SH-SY5Y (cell line): ENCODE results near the gene PRDM10.

Experiments
- GATA2 ChIP-seq: IDR thresholded peaks from 2 replicates; pipeline ENCODE4 v1.6.1; 2011; ENCODE audit warnings: mild to moderate bottlenecking, low read depth, low read length
- GATA3 ChIP-seq: IDR thresholded peaks from 2 replicates; pipeline ENCODE4 v1.6.1; 2011; ENCODE audit warnings: low read depth, mild to moderate bottlenecking, low read length, moderate library complexity

The PRDM10 gene

DNA sequence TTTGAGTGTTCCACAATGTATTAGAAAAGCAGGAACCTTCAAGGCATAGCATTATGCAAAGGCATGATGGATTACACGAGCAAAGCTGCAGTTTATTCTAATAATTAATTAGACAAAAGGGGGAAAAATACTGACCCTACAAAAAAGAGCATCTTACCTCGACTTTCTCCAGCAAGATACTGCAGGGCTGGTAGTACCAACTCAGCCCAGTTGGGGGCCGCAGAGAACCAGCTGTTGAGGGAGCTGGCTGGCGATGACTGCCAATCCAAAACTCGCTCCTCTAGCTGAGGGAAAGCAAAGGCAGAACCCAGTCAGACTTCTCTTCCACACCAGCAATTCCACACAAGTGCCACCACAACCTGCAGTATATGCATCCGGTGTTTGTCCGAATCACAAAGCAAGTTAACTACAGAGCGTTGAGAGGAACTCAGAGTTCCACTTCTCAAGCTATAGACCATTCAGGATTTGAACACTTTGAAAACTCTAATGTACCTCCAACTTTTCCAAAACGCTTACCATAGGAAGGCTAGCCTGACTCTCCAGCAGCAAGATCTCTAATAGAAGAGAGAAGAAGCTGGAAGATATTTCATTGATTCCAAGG is 121.0 kb downstream of the PRDM10 start:
- TF ChIP-seq GATA3: no peak
- no peak for TF ChIP-seq GATA2

DNA sequence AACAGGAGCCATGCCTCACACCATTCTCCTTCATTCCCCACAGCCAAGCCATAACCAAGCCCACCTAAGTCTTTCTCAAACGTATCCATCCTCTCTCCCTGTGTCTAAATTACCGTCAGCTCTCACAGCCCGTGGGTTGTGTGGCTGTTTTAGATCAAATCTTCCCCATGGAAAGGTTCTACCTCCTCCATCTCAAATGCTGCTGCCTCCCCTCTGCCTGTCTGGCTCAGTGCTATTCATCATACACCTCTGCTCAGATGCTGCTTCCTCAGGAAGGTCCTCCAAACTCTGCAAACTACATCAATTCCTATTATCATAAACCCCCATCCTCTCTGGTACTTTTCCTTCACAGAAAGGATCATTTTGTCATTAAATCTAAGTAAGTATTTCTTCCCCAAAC is 122.3 kb downstream of the PRDM10 start:
- TF ChIP-seq GATA2 (no peak), GATA3 (no peak)

DNA sequence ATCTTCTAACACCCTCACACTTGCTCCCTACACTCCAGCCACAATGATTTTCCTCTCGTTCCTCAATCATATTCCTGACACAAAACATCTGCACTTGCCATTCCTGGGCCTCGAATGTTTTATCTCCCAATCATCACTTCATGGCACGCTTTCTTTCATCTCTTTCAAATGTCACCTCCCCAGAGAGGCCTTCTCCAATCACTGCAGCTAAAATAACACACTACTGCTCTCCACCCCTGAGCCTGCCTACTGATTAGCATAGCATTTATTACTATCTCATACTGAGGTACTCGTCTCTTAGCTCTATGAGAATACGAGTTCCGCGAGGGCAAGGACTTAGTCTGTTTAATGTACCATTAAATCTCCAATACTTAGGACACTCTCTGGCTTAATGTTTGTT is 130.7 kb downstream of the PRDM10 start:
- TF ChIP-seq GATA3 (no peak), GATA2 (no peak)

DNA sequence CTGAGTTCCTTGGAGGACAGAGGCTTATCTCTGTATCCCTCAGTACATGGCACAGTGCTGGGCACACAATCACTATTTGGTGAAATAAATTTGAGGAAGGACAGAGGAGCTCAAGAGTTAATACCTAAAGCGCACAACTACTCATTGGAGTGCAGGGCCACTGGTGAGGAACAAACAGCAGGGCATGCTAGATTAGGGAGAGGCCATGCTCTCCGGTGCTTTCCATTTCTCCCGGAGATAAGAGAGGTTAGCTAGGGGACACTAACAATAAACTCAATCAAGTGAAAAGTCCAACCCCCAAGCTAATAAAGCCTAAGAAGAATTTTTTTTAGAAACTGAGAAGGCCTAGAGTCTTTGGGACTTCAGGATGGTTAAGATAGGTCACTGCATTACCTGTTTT is 136.3 kb downstream of the PRDM10 start:
- TF ChIP-seq GATA3: no peak
- TF ChIP-seq GATA2: no peak

DNA sequence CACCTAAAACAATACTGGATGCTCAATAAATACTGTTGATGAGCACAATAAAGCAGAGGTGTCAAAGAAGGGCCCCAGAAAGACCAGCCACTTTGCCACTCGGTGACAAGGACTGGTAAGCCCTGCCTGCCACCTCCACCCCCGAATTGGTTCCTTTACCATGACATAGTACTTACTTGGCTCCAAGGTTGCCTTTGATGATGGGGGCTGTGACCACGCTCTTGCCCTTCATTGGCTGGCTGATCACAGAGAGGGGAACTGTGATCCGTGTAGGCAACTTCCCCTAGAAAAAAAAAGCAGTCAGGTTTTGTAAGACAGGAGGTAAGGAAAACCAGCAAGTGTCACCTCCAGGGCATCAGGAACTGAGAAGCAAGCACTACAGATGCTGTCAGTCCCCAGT is 136.9 kb downstream of the PRDM10 start:
- TF ChIP-seq GATA3 (no peak), GATA2 (no peak)

DNA sequence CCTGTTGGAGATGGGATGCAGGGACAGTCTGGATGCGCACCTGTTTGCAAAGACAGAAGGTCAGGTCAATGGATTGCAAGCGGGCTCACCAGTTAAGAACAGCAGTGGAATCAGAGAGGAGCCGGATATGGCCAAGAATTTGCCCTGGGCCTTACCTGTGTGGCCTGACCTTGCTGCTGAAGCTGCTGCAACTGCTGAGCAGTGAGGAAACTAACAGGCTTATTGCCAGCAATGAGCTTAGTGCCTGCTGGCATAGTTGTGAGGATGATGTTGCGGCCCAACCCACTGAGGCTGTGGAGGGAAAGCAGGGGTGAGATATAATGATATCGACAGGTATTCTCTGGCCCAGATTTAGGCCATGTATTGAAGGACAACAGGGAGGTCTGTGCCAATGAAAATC is 137.8 kb downstream of the PRDM10 start:
- TF ChIP-seq GATA3 (no peak), GATA2 (no peak)

DNA sequence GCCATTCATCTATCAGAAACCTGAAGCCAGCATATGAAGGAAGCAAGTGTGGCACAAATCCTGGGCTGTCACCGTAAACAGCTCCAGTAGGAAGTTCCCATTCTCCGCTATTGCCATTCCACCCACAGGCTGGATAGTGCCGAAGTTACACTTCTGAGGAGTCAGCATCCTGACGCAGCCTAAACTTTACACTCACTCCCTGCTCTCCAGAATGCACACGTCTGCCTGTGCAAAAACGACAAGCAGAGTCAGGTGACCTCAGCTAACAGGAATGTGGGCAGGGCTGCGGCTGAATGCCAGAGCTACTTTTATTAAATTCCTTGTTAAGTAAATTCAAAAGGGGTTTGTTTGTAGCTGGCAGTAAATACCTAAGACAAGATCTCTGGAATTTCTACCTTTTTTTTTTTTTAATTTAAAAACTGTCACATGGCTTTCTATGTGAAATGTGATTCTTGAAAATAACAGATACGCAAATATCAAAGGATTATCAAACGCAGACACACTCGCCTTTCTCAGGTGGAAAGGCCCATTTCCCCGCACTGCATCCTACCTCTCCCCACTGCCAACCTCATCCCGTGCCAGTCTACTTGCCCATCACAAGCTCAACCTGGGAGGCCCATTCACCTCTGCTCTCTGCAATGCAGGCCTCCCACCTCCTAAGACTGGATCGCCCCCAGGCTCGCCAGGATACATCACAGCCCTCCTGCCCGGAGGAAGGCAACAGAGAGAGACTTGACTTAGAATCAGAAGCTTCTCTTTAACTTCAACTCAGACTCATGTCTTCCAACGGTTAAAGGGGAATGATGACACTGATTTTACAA is 140.7 kb downstream of the PRDM10 start:
- TF ChIP-seq GATA3: no peak
- no peak for TF ChIP-seq GATA2

DNA sequence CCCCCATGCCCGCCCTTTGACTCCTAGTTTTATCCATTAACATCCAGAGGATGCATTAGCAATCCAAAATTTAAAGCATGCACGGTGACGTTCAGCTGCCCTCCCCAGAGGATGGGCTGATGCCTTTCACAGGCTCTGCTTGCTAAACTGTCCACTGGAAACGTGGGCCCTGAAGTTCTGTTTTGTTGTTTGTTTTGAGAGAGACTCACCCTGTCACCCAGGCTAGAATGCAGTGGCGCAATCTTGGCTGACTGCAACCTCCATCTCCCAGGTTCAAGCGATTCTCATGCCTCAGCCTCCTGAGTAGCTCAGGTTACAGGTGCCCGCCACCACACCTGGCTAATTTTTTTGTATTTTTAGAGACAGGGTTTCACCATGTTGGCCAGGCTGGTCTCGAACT is 146.6 kb downstream of the PRDM10 start:
- TF ChIP-seq GATA2: no peak
- no peak for TF ChIP-seq GATA3

DNA sequence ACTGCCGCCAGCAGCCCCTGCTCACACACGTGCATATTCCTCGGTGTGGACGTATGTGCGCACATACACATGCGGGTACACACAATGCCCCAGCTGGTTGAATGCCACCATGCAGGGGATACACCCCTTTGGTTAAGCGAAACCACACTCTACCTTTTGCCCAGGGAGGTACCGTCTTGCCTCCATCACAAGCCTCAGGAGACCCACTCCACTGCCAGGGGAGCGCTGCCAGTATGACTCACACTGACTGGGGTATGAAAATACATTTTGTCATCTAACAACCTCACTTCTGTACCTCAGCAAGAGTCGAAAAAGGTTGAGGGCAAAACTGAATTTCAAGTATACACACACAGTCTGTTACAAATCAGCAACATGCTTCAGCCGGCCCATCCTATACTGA is 147.5 kb downstream of the PRDM10 start:
- no peak for TF ChIP-seq GATA3
- TF ChIP-seq GATA2: no peak

DNA sequence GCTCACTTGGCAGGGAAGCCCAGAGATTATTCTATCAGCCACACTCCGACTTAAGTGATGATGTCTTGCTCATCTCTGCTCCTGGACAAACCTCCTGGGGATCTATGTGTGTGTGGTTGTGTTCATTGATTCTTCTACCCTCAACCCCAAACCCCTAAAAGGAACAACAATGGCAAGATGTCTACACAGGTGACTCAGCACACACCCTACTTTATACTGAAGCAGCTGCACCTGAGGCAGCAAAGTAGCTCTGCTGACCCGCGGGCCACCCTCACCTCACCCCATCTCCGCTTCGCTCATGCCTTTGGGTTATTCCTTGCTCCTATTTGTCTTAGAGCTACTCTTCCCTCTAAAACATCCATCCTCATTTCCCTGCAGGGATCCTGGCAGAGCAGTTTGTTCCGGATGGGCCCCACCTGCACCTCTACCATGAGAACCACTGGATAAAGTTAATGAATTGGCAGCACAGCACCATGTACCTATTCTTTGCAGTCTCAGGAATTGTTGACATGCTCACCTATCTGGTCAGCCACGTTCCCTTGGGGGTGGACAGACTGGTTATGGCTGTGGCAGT is 148.3 kb downstream of the PRDM10 start:
- no peak for TF ChIP-seq GATA2
- no peak for TF ChIP-seq GATA3

DNA sequence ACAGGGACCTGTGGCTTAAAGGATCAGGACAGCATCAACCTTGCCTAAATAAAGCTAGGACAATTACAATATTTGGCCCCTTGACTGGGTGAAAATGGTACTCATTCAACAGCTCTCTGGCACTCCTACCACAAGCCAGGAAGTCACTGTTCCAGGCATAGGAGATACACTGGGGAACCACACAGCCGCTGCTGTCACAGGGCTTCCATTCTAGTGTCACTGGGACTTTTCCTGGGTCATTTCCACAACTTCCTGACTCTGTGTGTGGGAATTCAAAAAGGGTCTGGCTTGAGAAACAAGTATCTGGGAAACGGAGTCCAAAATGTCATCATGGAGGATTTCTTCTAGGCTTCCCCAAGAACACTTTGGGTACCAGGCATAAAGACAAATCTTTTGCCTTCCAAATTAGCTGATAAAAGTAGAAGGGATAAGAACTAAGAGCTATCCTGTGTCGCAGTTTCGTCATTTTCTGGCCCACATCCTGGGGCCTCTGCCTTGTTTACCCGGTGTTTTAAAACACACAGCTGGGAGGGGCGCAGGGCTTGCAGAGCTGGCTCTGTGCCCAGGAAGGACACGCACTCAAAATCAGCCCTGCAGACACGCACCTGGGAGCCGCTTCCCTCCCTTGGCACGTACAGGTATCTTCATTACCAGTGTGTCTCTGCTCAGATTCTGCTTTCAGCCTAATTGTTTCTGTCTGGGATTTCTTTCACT is 149.0 kb downstream of the PRDM10 start:
- no peak for TF ChIP-seq GATA3
- TF ChIP-seq GATA2: no peak

DNA sequence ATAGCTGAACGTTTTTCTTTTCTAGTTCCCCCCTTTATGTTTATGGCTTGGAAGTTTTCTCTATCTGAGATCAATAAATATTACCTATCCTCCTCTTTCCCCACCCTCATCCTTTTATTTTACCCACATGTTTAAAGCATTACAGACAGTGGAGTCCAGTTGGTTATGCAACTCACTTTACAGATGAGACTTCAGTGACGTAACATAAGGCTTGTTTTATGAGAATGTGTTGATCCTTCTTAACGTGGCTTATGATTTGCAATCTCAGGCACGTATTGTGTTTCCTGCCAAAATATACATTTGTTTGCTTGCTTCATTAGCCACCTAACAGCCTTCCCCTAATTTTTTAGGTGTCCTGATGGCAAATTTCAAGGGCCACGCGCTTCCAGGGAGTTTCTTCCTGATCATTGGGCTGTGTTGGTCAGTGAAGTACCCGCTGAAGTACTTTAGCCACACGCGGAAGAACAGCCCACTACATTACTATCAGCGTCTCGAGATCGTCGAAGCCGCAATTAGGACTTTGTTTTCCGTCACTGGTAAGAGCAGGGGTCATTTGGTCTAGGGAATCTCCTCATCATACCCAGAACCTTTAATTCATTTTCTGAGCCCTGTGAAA is 150.4 kb downstream of the PRDM10 start:
- TF ChIP-seq GATA2 (no peak), GATA3 (no peak)
